Measurements from ENCODE around the gene TMEM9B. TPM values are rescaled to one million over a fixed set of nuclear protein-coding genes. Genes with fewer than 3 reads are reported as not detected.

Gene TMEM9B
- 43.4 and 47.3 TPM in 2 replicates for polyA plus RNA-seq (2011; rRNA removed)
- polyA plus RNA-seq (2012; cell fraction: cytosol; rRNA removed): 14.2 and 15.6 TPM in 2 replicates
- 4.3 and 7.5 TPM in 2 replicates for polyA plus RNA-seq (2012; cell fraction: nucleus; rRNA removed)
- polyA plus RNA-seq (2017; fragmentation: RNase III; extraction: RNeasy Plus Mini Kit Qiagen cat#74134 plus additional on column Dnase treatment): 34.6 to 37.1 TPM (median 35.1 TPM) in 3 replicates
- 14.6 and 19.4 TPM in 2 replicates for polyA minus RNA-seq (2011; rRNA and poly(A)+ RNA removed)

GRCh38 chr11:8964324-8965320, at the start of gene TMEM9B:
TMEM9B (minus strand) TSS chr11:8964442; CDS start chr11:8964313, 129 bp downstream.
- WGBS (ENCODE audit: missing lambda C conversion rate): 2% methylated on average over 35 of the region's 67 CpGs
- peak within 1 kb of the TSS; percentile 96 for H3K27ac ChIP-seq
- H3K4me1 ChIP-seq: peaks cover 23% of the 10 kb centered on the region
- DNase-seq (ENCODE audit: low read depth in 1 of 2, low spot score in 1 of 2) (peak; percentile 87 to 92), FAIRE-seq (peak; percentile 39), ATAC-seq (peak; percentile 93 to 94)
- no peaks in the 10 kb centered on the region for H3K9me3 ChIP-seq
- TF ChIP-seq HOXA7 (CRISPR knock-in tag; IDR thresholded peaks at IDR 0.05) (0 out of 2 replicates have a peak, but pooled peaks have one; percentile 32), TP53 (CRISPR knock-in tag; IDR thresholded peaks at IDR 0.05) (0 out of 2 replicates have a peak, but pooled peaks have one; percentile 56), PHF8 (IDR thresholded peaks at IDR 0.05; ENCODE audit: borderline replicate concordance, low read depth) (peak; percentile 99), ATOH8 (CRISPR knock-in tag; IDR thresholded peaks at IDR 0.05; ENCODE audit: low read depth) (peak; percentile 30; the same call in 1 of the 2 replicates), JUN (IDR thresholded peaks at IDR 0.05) (peak; percentile 88 to 96), HMGXB4 (CRISPR knock-in tag; IDR thresholded peaks at IDR 0.05; ENCODE audit: borderline replicate concordance) (0 out of 2 replicates have a peak, but pooled peaks have one; percentile 69), ESRRA (IDR thresholded peaks at IDR 0.05; ENCODE audit: borderline replicate concordance, low read length) (0 out of 2 replicates have a peak, but pooled peaks have one; percentile 15), MAZ (IDR thresholded peaks at IDR 0.05; ENCODE audit: borderline replicate concordance, low read depth, low read length) (0 out of 2 replicates have a peak, but pooled peaks have one; percentile 8), RFX5 (IDR thresholded peaks at IDR 0.05) (no peak), ZFP36 (IDR thresholded peaks at IDR 0.05; ENCODE audit: borderline replicate concordance, partially characterized antibody) (no peak), USF2 (IDR thresholded peaks at IDR 0.05) (peak; percentile 23; the same call in 1 of the 2 replicates), MAX (IDR thresholded peaks at IDR 0.05) (peak; percentile 91), POLR2A (IDR thresholded peaks at IDR 0.05; ENCODE audit: low read length) (peak; percentile 65), MYC (IDR thresholded peaks at IDR 0.05; ENCODE audit: borderline replicate concordance, low read length) (peak; percentile 84), KDM5A (IDR thresholded peaks at IDR 0.05) (peak; percentile 48; the same call in 1 of the 2 replicates), ZNF302 (CRISPR knock-in tag; IDR thresholded peaks at IDR 0.05) (no peak), GATA3 (IDR thresholded peaks at IDR 0.05; ENCODE audit: borderline replicate concordance) (peak; percentile 44; the same call in 1 of the 2 replicates), BCL3 (IDR thresholded peaks at IDR 0.05) (peak; percentile 84; the same call in 1 of the 3 replicates), ZSCAN20 (CRISPR knock-in tag; IDR thresholded peaks at IDR 0.05) (no peak), CEBPB (IDR thresholded peaks at IDR 0.05) (peak in 1 of 2 experiments; percentile 6; a peak in 1 of 4 replicates)
- ChIA-PET POLR2A (interaction anchor here (0.6 to 1.8 kb wide), 13 partner anchors 9 to 648 kb away, joined by 3 to 12 read pairs (median 3); partner anchors contain the start of genes RPL27A and TRIM66), CTCF (interaction anchor here (0.6 to 2.4 kb wide), 6 partner anchors 9 to 173 kb away, joined by 3 to 9 read pairs (median 3); no protein-coding TSS in a partner anchor)
- H3K4me3 ChIP-seq: peak within 1 kb of the TSS; percentile 78
- peak within 1 kb of the TSS; percentile 90 for H3K4me2 ChIP-seq

All from A549 (cell line).